Astrocyte of the cerebellum (primary cell): Measurements from ENCODE around the gene GPR137B.

Experiments used
- DNase-seq: peaks from one replicate; pipeline ENCODE4 v3.0.0-alpha.2; 2011; ENCODE audit warnings: low read depth
- H3K4me3 ChIP-seq: 2 replicates; pipeline ENCODE4 v1.5.1; 2011; ENCODE audit warnings: mild to moderate bottlenecking, low read depth, low read length, moderate library complexity
- in situ Hi-C: cut with HindIII; loops from 2 replicates; pipeline ENCODE4 v1.10.0; 2017; ENCODE audit warnings: low sequenced_read_pairs
- TF ChIP-seq, protein P1 (sequence below): IDR thresholded peaks from 2 replicates; pipeline ENCODE4 v1.5.1; 2012; ENCODE audit warnings: low read length, low read depth, moderate library complexity, mild to moderate bottlenecking; ENCODE audit errors: missing control alignments

Gene GPR137B

DNA sequence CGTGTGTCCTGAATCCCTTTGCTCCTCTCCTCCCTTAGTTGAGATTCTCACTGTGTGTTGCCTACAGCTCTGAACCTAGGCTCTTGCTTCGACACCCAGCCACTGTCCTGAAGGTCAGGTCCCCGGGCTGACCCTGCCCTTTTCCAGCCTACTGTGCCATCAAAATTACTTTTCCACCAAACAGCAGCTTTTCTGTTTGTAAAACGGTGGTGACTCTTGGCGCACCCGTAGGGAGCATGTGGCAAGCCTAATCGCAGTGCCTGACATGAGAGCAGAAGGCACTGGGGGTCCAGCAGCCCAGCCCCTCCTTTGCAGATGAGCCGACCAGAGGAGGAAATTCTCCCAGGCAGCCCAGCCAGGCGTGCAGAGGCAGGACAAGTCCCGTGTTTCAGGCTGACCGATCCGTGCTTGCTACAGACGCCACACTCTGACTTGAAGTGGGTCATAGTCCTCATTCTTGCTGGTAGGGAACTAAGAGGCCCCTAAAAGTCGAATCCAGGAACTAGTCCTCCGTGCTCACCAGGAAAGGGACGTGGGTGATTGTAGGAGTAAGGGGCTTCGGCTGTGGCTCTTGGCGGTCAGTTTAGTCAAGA, 6.8 kb downstream of the GPR137B start:
- in situ Hi-C loops, result no loop called here
- no peak overlapping the region for H3K4me3 ChIP-seq
- TF ChIP-seq, protein P1, sequence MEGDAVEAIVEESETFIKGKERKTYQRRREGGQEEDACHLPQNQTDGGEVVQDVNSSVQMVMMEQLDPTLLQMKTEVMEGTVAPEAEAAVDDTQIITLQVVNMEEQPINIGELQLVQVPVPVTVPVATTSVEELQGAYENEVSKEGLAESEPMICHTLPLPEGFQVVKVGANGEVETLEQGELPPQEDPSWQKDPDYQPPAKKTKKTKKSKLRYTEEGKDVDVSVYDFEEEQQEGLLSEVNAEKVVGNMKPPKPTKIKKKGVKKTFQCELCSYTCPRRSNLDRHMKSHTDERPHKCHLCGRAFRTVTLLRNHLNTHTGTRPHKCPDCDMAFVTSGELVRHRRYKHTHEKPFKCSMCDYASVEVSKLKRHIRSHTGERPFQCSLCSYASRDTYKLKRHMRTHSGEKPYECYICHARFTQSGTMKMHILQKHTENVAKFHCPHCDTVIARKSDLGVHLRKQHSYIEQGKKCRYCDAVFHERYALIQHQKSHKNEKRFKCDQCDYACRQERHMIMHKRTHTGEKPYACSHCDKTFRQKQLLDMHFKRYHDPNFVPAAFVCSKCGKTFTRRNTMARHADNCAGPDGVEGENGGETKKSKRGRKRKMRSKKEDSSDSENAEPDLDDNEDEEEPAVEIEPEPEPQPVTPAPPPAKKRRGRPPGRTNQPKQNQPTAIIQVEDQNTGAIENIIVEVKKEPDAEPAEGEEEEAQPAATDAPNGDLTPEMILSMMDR, result no peak
- DNase-seq, result no peak

DNA sequence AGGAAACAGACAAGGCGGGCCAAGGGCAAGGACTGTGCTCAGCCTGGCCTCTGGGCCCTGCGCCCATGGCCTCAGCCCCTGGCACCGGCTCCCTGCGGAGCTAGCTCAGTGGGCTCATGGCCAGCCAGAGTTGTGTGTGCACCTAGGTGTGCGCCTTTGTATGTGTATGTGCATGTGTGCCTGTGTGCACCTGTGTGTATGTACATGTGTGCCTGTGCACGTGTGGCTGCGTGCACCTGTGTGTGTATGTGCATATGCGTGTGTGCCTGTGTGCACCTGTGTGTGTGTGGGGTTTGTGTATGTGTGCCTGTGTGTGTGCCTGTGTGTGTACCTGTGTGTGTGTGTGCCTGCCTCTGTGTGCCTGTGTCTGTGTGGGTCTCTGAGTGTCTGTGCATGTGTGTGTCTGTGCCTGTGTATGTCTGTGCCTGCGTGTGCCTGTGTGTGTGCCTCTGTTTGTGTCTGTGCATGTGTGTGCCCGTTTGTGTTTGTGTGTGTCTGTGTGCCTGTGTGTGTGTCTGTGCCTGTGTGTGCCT, 7.4 kb downstream of the GPR137B start:
- no peak overlapping the region for H3K4me3 ChIP-seq
- TF ChIP-seq, protein P1, result no peak
- in situ Hi-C loops, result no loop called here
- no peak for DNase-seq

DNA sequence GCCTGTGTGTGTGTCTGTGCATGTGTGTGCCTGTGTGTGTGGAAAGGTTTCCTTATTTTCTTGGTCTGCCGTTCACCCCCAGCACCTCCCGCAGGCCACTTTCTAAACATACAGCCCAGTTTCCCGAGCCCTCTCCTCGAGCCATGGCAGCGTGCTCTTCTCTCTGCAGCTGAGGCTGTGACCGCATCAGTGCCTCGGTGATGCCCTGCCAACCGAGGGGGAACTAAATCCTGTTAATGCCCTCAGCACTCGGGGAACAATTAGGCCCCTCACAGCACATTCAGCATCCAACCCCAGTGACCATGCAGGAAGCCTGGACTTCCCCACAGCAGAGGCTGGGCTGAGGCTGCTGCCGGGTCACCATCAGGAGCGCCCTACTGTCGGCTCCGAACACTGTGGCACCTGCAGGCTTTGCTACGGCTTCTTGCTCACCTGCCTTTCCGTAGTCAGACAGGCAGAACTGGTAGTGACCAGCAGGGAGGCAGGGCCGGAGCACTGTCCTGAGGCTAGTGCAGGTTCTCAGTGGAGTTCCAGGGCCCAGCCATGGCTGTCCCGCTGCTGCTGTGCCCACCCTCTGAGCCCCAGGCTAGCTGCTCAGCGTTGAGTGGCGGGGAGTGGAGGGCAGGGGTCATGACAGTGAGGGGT, 8.1 kb downstream of the GPR137B start:
- H3K4me3 ChIP-seq, result no peak overlapping the region
- TF ChIP-seq, protein P1, result no peak
- no peak for DNase-seq
- in situ Hi-C loops, result no loop called here

DNA sequence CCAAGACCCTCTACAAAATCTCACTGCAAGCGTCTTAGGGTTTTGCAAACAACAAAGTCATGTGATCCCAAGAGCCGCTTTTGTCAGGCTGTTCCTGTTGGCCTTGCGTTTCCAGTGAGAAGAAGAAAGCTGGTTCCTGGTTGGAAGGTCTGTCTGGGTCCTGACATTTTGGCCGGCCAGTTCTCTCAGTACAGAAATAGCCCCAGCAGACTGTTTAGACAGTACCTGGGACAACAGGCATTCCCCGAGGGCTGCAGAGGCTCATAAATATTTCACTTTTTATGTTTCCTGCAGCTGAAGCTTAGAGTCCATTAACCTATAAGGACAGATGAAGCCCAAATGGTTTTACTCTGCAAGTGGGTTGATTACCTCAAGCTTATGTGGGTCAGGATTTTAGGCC, 8.6 kb downstream of the GPR137B start:
- in situ Hi-C loops, result no loop called here
- TF ChIP-seq, protein P1, result no peak
- no peak overlapping the region for H3K4me3 ChIP-seq
- DNase-seq, result no peak

DNA sequence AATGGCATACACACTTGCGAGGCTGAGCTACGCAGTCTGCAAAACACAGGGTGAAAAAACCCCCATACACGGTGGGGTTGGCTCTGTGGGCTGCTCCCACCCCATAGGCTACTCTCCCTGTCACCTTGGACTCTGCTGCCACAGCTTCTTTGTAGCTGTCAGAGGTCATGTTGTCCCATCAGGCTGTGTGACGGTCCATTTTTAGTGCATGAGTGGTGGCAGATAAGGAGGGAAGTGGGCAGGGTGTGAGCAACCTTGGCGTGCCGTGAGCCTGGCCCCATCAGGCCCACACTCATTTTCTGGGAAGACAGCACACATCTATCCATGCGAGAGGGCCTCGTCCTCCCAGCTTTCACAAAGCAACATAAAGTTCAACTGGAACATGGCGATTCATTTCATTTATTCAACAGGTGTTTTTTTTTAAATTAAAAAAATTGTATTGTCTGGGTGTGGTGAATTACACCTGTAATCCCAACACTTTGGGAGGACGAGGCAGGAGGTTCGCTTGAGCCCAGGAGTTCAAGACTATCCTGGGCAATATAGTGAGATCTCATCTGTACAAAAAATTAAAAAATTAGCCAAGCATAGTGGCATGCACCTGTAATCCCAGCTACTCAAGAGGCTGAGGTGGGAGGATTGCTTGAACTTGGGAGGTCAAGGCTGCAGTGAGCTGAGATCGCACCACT, 9.5 kb downstream of the GPR137B start:
- TF ChIP-seq, protein P1, result no peak

DNA sequence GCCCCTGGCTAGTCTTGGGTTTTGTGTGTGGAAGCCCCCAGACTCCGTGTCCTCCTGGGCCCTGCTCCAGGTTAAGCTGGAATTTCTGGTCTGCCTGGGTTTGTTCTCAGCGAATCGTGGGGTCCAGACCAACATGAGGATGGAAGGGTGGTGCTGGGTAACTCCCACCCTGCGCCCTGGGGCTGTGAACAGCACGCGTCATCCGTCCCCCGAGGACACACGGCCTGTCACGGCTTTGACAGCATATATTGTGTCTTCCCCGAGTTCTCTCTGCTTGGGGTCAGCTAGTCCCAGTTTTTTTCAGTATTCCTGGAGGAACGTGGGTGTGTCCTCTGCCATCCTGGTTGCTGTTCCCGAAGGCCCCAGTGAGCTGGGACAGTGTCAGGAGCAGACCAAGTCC, 11.8 kb downstream of the GPR137B start:
- H3K4me3 ChIP-seq, result no peak overlapping the region
- in situ Hi-C loops, result no loop called here
- TF ChIP-seq, protein P1, result no peak
- no peak for DNase-seq

More for the DNA sequence above, 9.5 kb downstream of the GPR137B start:
- DNase-seq, result no peak
- no peak overlapping the region for H3K4me3 ChIP-seq
- in situ Hi-C loops, result no loop called here
